Medulla oblongata (tissue), 1 donor: ENCODE results near the gene SKIDA1.
A peak's percentile ranks its signal among the peaks of the same experiment; 100 is the strongest.

Experiments used
- DNase-seq: peaks from one replicate; pipeline ENCODE4 v3.0.0-alpha.2; 2015; ENCODE audit errors: extremely low spot score

Gene SKIDA1

DNA sequence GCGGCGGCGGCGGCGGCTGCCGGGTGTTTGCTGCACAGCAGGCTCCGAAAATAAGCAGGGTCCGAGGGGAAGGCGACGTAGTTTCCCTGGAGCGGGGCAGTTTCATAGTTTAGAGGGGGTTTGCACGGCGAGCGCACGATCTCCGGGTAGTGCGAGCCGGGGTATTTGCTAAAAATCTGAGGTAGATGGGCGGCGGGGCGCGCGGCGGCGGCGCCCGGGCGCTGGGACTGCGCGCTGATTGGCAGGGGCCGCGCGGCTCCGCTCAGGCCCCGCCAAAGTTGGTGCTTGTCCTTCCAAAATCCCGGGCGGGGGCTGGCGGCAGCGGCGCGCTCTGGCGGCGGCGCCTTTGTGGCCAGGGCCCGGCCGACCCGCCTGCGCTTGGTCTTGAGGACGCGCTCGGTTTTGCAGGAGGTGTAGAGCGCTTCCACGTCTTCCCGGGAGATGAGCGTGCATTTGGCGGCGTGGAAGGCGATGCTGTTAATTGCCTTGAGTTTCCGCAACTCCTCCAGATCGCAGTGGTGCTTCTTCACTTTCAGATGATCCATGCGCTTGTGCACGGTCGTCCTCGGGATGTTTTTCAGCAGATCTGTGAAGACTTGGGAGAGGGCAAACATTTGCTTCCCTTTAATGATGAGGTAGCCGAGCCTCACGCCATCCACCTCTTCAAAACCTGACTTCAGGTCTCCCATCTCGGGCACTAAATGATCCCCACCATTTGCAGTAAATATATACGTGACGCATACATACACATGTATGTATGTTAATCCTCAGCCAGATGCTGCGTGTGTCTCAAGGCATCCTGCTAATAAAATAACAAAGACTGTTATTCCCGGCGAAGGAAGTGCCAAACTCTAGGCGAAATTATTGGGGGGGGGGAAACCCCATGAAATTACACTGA lies 8.1 kb downstream of the SKIDA1 start:
- DNase-seq, result peak; percentile 57

GRCh38 chr10:21516242-21517131 lies 9.0 kb downstream of the SKIDA1 start:
- peak; percentile 59 for DNase-seq

DNA sequence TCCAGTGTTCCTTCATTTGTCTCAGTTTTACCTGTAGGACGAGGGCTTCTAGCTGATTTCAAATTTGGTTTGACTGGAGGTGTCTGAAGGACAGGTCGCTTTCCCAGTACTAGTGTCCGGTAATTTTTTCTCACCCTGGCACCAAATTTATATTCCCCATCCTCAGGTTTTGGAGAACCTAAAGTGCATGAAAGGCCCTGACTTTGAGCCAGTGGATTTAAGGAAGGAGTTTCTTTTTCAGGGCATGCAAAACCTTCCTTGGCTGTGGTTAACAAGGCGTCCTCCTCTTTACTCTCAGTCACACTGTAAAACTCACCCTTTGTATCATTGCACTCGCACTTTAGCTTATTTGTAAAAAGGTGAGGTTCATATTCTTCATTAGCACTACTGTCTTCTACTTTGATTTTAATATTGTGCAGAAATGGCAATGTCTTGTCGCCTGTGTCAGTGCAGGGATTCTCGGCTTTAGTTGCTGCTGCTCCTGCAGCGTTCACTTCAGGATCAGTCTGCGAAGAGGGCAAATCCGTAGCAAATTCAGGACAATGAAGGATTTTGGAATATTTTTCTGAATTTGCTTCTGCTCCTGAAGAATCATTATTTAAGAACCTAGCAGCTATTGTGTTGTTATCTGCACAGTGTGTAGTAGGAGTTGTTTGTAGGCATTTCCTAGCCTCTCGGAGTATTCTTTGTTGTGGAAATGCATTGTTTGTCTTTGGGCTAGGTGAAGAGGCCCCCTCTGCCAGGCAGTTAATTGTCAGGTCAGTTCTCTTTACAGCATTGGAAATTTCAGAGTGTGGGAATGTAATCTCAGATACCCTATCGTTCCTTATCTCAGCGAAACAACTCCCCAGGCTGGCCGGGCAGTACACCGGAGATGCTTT lies 9.9 kb downstream of the SKIDA1 start:
- peak; percentile 5 for DNase-seq

GRCh38 chr10:21514818-21515351 lies 10.6 kb downstream of the SKIDA1 start:
- DNase-seq, result no peak

GRCh38 chr10:21514129-21514817 lies 11.2 kb downstream of the SKIDA1 start:
- peak; percentile 2 for DNase-seq

GRCh38 chr10:21513405-21513788 lies 12.1 kb downstream of the SKIDA1 start:
- DNase-seq, result no peak

GRCh38 chr10:21512573-21513404 lies 12.7 kb downstream of the SKIDA1 start:
- no peak for DNase-seq

- DNase-seq, result no peak
Observed at GRCh38 chr10:21511946-21512572, 13.4 kb downstream of the SKIDA1 start.

GRCh38 chr10:21511095-21511570 lies 14.3 kb downstream of the SKIDA1 start:
- no peak for DNase-seq

GRCh38 chr10:21510241-21511094 lies 15.0 kb downstream of the SKIDA1 start:
- no peak for DNase-seq

DNA sequence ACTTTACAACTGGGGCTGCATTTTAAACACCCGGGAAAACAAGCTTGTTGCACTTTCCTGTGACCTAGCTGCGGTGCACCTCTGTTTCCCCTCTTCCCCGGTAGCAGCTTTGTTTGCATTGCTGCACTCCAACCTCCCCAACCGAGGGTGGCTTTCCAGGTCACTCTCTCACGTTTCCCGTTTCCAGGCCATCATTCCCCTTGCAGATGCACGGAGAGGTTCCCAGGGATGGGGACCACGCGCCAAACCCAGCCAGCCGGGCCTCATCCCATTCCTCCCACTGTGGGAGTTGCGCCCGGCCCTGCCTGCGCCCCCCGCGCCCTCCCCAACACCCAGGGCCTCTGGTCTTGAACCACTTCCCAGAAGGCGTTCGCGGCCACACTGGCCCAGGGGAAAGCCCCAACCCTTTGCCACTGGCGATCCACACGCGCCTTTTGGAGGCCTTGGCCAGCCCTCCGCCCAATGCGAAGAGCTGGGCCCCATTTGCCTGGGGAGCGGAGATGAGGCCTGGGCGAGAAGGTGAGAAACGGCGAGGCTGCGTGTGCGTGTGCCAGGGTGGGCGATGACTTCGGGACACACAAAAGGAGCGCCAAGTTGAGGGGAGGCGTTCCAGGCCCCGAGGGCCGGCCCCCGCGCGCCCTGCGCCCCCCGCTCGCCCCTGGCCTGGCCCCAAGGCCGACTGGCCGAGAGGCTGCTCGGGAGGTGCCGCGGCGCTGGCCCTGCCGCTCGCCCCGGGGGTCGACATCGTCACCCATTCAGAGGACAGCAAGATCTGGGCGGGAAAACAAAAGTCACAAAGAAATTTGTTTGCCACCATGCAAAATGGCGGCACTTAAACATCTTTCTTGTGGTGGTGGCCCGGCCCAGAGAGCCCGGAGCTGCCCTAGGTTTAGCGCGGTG lies 15.9 kb downstream of the SKIDA1 start:
- peak; percentile 54 for DNase-seq

DNA sequence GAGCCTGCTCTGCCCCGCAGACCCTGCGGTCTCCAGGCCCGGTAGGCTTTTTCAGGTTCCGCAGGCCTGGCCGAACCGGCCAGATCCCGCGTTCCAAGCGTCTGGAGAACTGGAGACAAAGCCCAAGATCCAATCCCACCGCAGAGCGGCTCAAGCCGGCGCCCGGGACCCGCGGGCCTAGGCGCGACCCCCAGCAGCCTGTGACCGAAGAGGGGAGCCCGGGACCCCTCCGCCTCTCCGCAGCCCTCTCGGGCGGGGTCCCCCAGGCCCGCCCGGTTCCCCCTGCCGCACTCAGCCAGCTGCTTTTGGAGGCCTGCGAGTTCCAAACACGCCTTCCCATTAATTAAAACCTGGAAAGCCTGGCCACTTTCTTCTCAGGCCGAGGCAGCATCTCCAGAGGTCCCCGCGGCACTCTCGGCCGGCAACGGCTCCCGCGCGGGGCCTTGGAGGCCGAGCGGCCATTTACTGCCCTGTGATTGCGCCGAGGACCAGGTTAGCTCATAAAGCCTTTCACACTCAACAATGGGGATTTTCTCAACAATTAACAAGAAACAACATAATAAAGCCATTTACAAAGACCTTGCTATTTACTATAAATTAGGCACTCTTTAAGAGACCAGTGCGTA lies 16.7 kb downstream of the SKIDA1 start:
- no peak for DNase-seq

- no peak for DNase-seq
Observed at GRCh38 chr10:21507150-21507549, 18.3 kb downstream of the SKIDA1 start.

DNA sequence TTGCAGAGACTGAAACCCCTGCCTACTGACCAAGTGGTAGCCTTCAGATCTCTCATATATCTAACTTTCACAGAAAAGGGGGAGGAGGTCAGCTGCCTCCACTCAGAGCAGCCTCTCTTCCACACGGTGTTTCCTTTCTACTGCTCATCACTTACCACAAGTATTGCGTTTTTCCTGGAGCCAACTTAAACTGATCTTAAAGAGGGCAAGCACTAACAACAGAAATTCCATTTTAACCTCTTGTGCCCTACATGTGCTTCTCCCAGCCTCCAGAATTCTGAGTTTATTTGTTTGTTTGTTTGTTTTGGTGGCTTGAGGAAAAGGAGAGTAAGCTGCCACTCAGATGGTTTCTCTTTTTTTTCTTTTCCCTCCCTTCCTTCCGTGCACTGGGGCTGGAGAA lies 19.1 kb downstream of the SKIDA1 start:
- no peak for DNase-seq

DNA sequence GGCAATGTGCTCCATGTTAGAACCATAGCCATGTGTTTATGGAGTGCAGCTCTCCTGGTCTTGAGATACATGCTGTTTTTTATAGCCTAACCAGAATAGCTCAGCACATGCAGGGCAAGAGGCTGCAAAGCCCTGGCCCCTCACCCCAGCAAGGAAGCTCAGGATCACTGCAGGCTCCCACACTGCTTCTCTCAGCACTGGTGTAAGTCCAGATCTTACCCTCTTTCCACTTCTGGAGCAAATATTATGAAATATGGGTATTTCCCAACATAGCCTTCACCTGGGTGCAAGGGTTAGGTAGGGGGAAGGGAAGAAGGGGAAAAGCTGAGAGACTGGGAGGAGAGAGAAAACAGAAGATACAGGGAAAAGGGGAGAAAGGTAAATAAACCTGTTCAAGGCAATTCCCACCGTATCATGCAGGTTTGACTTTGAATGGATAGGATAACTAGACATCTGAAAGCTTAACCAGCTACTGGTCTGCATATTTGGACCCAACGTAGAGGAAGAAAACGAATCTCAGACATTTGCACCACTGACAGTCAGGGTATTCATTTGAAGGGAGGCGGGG lies 19.7 kb downstream of the SKIDA1 start:
- DNase-seq, result no peak

- no peak for DNase-seq
Observed at GRCh38 chr10:21503542-21503941, 21.9 kb downstream of the SKIDA1 start.
